ENCODE measurements around the gene AMIGO2.
"Not testable (repeated sequence)": the region's sequence is repeated elsewhere in the genome, so short reads cannot be mapped to it uniquely, and the experiment has no call there.

AMIGO2 gene

DNA sequence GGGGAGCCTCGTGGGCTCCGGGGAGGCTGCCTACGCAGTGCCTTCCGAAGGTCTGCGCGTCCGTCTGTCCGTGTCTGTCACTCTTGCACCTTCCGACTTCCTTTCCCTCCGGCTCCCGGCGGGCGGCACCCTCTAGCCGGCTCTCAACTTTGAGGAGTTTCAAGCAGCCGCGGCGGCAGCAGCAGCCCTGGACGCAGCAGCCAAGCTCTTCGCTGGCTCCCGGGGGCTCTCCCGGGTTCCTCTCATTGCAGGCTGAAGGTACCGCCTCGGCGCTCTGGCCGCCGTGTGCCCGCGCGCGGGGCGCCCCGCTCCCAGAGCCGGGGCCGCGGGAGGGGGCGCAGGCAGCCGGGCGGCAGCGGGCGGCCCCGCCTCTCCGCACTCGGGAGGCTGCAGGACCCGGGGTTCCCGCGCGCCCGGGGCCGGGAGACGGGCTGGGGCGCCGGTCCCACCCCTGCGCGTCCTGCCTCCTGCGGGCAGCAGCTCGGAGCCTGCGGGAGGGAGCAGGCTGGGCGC is at the start of gene AMIGO2, which contains the start of gene PCED1B:
Gene AMIGO2, minus strand, starts transcription at position 492 of the 513 bp plus-strand sequence. CDS start 957 bp downstream, outside the sequence.
Gene PCED1B, plus strand, starts transcription at position 154 of the 513 bp plus-strand sequence. CDS start 155,443 bp downstream, outside the sequence.
- DNase-seq (ENCODE audit: extremely low read depth in 1 of 2, low read depth in 1 of 2), result peak; percentile 51 to 53

DNA sequence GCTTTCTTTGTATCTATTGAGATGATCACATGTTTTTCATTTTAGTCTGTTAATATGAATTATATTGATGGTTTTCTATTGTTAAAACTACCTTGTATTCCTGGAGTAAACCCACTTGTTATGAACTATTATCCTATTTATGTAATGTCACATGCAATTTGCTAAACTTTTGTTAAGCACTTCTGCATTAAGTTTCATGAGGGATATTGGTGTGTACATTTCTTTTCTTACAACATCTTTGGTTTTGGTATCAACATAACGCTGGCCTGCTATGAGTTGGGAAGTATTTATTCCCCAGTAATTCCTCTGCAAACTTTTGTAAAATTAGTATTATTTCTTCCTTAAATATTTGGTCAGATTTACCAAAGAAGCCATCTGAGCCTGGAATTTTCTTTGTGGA is 46.5 kb upstream of the AMIGO2 start:
- no peak for DNase-seq (ENCODE audit: extremely low read depth in 1 of 2, low read depth in 1 of 2)

GRCh38 chr12:47124451-47124850 is 44.7 kb upstream of the AMIGO2 start:
- no peak for DNase-seq (ENCODE audit: extremely low read depth in 1 of 2, low read depth in 1 of 2)

DNA sequence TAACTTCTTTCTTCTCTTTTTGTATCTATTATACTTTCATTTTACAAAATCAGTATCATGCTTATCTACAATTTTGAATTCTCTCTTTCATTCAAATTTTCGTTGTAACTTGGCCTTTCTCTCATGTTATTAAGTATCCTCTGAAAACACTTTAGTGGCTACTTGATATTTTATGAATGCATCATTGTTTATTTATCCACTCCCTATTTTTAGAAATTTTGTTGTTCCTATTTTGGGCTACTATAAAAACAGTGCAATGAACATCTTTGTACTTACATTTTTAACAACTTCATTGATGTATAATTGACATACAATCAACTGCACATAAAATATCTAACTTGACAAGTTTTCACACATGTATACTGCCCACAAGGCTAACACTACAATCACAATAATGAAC is 44.0 kb upstream of the AMIGO2 start:
- no peak for DNase-seq (ENCODE audit: extremely low read depth in 1 of 2, low read depth in 1 of 2)

DNA sequence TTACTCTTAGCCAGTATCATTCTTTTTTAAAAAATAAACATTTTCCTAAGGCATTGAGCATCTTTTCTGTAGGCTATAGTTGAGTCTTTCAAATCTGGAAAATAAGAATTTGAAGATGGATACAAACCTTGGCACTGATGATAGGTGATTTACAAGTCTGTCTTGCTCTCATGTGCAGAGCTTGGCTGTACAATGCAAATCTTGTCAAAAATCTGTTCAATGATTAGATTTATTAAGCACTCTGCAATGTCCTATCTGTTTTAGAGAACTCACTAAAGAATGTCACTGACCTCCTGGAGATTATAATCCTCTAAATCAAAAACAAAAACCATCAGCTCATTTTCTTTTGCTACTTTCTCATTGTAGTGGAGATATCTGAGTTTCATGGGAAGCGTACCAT is 42.8 kb upstream of the AMIGO2 start:
- DNase-seq (ENCODE audit: extremely low read depth in 1 of 2, low read depth in 1 of 2), result no peak

DNA sequence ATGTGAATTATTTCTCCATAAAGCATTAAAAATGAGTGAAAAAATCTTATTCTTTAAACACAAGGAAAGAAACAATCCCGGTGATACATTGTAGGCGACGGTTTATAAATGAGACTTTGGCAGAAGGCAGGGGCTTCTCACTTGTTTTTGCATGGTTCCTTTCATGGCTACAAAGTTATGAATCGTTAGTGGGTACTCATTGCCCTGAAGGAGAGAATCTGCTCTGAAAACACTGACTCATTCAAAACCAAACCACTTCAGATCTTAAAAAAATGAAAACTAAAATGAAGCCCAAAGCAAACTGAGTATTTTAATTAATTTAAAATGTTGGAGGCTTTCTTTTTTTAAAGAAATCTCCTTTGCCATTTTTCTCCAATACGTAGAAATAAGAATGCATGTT is 41.4 kb upstream of the AMIGO2 start:
- DNase-seq (ENCODE audit: extremely low read depth in 1 of 2, low read depth in 1 of 2), result no peak

DNA sequence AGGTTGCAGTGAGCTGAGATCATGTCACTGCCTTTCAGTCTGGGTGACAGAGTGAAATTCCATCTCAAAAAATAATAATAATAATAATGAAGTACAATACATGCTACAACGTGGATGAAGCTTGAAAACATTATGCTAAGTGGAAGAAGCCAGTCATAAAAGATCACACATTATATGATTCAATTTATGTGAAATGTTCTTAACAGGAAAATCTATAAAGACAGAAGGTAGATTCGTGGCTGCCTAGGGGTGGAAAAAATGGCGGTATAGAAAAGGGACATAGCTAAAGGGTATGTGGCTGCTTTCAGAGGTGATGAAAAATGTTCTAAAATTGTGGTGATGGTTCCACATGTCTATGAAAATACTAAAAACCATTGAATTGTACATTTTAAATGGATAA is 41.0 kb upstream of the AMIGO2 start:
- DNase-seq (ENCODE audit: extremely low read depth in 1 of 2, low read depth in 1 of 2), result no peak

DNA sequence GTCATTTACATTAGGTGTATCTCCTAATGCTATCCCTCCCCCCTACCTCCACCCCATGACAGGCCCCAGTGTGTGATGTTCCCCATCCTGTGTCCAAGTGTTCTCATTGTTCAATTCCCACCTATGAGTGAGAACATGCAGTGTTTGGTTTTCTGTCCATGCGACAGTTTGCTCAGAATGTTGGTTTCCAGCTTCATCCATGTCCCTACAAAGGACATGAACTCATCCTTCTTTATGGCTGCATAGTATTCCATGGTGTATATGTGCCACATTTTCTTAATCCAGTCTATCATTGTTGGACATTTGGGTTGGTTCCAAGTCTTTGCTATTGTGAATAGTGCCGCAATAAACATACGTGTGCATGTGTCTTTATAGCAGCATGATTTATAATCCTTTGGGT is 37.5 kb upstream of the AMIGO2 start:
- not testable (repeated sequence) for DNase-seq (ENCODE audit: extremely low read depth in 1 of 2, low read depth in 1 of 2)

- DNase-seq (ENCODE audit: extremely low read depth in 1 of 2, low read depth in 1 of 2), result no peak
Measured at GRCh38 chr12:47114481-47114892, 34.7 kb upstream of the AMIGO2 start.

GRCh38 chr12:47112679-47113078 is 32.9 kb upstream of the AMIGO2 start:
- no peak for DNase-seq (ENCODE audit: extremely low read depth in 1 of 2, low read depth in 1 of 2)

DNA sequence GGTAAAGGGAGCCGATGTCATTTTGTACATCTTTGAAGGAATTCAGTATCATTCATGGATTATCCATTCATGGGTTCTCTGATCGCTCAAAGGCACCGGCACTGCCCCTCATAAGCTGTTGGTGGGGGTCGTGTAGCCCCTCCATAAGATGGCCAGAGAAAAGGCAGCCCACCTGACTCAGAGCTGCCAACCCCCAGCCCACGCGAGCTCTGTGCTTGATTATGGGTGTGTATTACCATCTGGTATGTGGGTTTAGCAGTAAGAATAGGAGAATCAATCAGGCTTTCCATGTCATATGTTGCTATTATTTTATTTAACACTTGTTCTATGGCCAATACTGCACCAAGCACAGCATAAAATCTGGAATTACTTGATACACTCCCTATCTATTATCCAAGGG is 32.1 kb upstream of the AMIGO2 start:
- no peak for DNase-seq (ENCODE audit: extremely low read depth in 1 of 2, low read depth in 1 of 2)

- no peak for DNase-seq (ENCODE audit: extremely low read depth in 1 of 2, low read depth in 1 of 2)
Measured at GRCh38 chr12:47111392-47111778, 31.6 kb upstream of the AMIGO2 start.

DNA sequence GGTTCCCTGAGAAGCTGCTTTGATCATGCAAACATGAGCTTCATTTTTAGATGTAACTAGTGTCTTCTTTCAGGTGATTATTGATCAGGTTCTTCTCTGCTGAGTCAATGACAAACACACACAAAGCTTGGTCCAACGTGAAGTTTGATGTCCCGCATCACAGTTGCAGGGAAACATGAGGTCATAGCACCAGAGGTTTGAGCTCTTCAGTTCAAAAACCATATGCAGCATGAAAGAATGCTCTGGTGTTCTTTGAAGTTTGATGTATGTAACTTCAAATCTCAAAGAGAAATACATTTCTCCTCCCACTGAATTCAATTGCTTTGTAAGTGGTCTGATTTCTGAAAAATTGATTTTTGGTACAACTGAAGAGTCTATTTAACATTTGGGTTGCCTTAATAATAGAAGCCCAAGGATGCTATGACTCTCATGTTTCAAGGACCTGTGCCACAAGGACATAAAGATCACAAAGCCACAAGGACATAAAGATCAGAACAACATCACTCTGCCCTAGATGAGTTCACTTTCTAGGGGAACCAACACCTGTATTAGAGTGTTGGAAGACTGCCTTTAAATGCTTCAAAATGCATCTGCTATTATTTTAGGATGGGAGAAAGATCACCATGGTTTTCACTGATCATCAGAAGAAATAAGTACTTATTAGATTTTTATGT is 31.1 kb upstream of the AMIGO2 start:
- DNase-seq (ENCODE audit: extremely low read depth in 1 of 2, low read depth in 1 of 2), result no peak

- no peak for DNase-seq (ENCODE audit: extremely low read depth in 1 of 2, low read depth in 1 of 2)
Measured at GRCh38 chr12:47110011-47110541, 30.3 kb upstream of the AMIGO2 start.

GRCh38 chr12:47107926-47108325 is 28.2 kb upstream of the AMIGO2 start:
- DNase-seq (ENCODE audit: extremely low read depth in 1 of 2, low read depth in 1 of 2), result no peak

DNA sequence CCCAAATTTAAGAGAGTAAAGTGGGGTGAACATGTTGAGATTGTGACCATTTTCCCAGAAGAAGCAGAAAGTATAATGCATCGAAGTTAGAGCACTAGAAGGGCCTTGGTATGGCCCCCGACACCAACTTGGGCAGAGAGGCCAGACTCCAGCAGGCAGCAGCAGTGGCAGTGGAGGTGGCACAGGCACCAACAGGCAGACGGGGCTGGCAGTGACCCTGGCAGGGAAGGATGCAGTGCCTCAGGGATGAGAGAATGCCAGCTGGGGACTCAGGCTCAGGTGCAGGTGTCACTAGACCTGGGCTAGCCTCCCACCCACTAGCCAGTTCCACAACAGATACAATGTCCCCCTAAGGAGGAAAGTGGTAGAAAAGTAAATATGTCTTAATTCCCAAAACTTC is 27.7 kb upstream of the AMIGO2 start:
- DNase-seq (ENCODE audit: extremely low read depth in 1 of 2, low read depth in 1 of 2), result no peak

- no peak for DNase-seq (ENCODE audit: extremely low read depth in 1 of 2, low read depth in 1 of 2)
Measured at GRCh38 chr12:47105914-47106674, 26.3 kb upstream of the AMIGO2 start.

DNA sequence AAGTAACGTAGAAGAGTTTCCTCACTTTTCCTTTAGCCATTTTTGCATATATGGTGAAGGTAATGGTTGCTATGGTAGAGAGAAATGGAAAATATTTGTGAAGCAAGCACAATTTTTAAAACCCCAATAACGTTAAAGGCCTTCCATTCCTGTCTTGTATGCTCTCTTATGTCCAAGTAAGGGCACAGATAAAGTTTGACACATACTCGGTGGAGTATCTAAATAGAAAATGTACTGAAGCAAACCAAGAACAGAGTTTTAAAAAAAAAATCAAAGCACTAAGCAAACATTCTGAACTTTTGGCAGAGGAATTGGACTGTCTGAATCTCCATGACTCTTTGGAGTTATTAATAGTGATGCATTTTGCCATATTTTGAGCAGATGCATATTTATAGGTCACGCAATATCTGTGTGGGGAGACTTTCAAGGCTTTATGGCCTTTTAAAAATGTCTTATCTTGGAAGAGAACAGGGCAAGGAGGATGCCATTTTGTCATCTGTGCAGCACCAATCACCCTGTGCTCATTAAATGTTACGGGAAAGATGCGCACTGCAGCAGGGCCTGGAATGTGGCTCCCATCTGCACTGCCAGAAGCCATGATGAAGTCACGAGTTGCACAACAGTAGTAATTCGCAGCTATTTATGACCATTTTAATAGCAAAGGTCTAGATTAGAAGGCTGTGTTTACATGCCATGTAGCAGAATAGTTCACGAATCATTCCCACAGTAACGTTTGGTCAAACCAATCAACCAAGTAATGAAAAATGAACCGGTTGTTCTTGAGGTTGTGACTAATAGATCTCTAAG is 23.3 kb upstream of the AMIGO2 start:
- no peak for DNase-seq (ENCODE audit: extremely low read depth in 1 of 2, low read depth in 1 of 2)

- DNase-seq (ENCODE audit: extremely low read depth in 1 of 2, low read depth in 1 of 2), result no peak
Measured at GRCh38 chr12:47102406-47102805, 22.6 kb upstream of the AMIGO2 start.

- no peak for DNase-seq (ENCODE audit: extremely low read depth in 1 of 2, low read depth in 1 of 2)
Measured at GRCh38 chr12:47100160-47100559, 20.4 kb upstream of the AMIGO2 start.

- DNase-seq (ENCODE audit: extremely low read depth in 1 of 2, low read depth in 1 of 2), result no peak
Measured at GRCh38 chr12:47099610-47100009, 19.9 kb upstream of the AMIGO2 start.
